ENCODE results near the gene ZNF808. TPM values are rescaled to one million over a fixed set of nuclear protein-coding genes. Genes with fewer than 3 reads are reported as not detected.
"Not testable (repeated sequence)": the region's sequence is repeated elsewhere in the genome, so short reads cannot be mapped to it uniquely, and the experiment has no call there.

ZNF808 gene
- total RNA-seq: 10 to 100 TPM; 12.1 to 12.7 (median 12.6) TPM

- Mint-ChIP-seq H3K36me3 (ENCODE audit: insufficient read depth) (peaks cover 3% of the 10 kb centered on the region), H3K27me3 (ENCODE audit: low read depth) (no peaks in the 10 kb centered on the region), H3K4me3 (peak within 1 kb of the TSS; percentile 96), H3K9me3 (peaks cover under 1% of the 10 kb centered on the region), H3K4me1 (ENCODE audit: low read depth) (peaks cover 21% of the 10 kb centered on the region)
- DNase-seq (peak; percentile 97), ATAC-seq (peak; percentile 94 to 95)
Observed at GRCh38 chr19:52527134-52527955, at the start of gene ZNF808. TSS of gene ZNF808 (plus strand) at chr19:52527668. CDS start at chr19:52543285, 15,617 bp downstream.

GRCh38 chr19:52484111-52484743, 43.2 kb upstream of the ZNF808 start:
- ATAC-seq; DNase-seq; H3K36me3 Mint-ChIP-seq (ENCODE audit: insufficient read depth); H3K4me1 Mint-ChIP-seq (ENCODE audit: low read depth); H3K27me3 Mint-ChIP-seq (ENCODE audit: low read depth); H3K4me3 Mint-ChIP-seq: not testable (repeated sequence)
- H3K9me3 Mint-ChIP-seq: peaks cover 35% of the 10 kb centered on the region

- not testable (repeated sequence) for DNase-seq; H3K4me1 Mint-ChIP-seq (ENCODE audit: low read depth); H3K27me3 Mint-ChIP-seq (ENCODE audit: low read depth); H3K36me3 Mint-ChIP-seq (ENCODE audit: insufficient read depth); ATAC-seq; H3K4me3 Mint-ChIP-seq
- peaks cover 38% of the 10 kb centered on the region for H3K9me3 Mint-ChIP-seq
Observed at GRCh38 chr19:52485064-52485463, 42.4 kb upstream of the ZNF808 start.

GRCh38 chr19:52485561-52486240, 41.8 kb upstream of the ZNF808 start:
- H3K36me3 Mint-ChIP-seq (ENCODE audit: insufficient read depth); H3K27me3 Mint-ChIP-seq (ENCODE audit: low read depth); ATAC-seq; DNase-seq; H3K4me1 Mint-ChIP-seq (ENCODE audit: low read depth); H3K4me3 Mint-ChIP-seq: not testable (repeated sequence)
- H3K9me3 Mint-ChIP-seq: peaks cover 38% of the 10 kb centered on the region

- H3K27me3 Mint-ChIP-seq (ENCODE audit: low read depth): no peaks in the 10 kb centered on the region
- H3K36me3 Mint-ChIP-seq (ENCODE audit: insufficient read depth): peaks cover 11% of the 10 kb centered on the region
- DNase-seq: no peak
- ATAC-seq: no peak
- no peak overlapping the region for H3K4me3 Mint-ChIP-seq
- peaks cover 42% of the 10 kb centered on the region for H3K9me3 Mint-ChIP-seq
- no peaks in the 10 kb centered on the region for H3K4me1 Mint-ChIP-seq (ENCODE audit: low read depth)
Observed at GRCh38 chr19:52492201-52492993, 35.1 kb upstream of the ZNF808 start.

- DNase-seq (no peak), ATAC-seq (no peak)
- H3K9me3 Mint-ChIP-seq: peaks cover 47% of the 10 kb centered on the region
- no peaks in the 10 kb centered on the region for H3K4me1 Mint-ChIP-seq (ENCODE audit: low read depth)
- H3K36me3 Mint-ChIP-seq (ENCODE audit: insufficient read depth): peaks cover 12% of the 10 kb centered on the region
- H3K4me3 Mint-ChIP-seq: no peak overlapping the region
- no peaks in the 10 kb centered on the region for H3K27me3 Mint-ChIP-seq (ENCODE audit: low read depth)
Observed at GRCh38 chr19:52492994-52493470, 34.4 kb upstream of the ZNF808 start.

GRCh38 chr19:52494518-52494917, 33.0 kb upstream of the ZNF808 start:
- Mint-ChIP-seq H3K4me3 (no peak overlapping the region), H3K36me3 (ENCODE audit: insufficient read depth) (peaks cover 15% of the 10 kb centered on the region), H3K27me3 (ENCODE audit: low read depth) (no peaks in the 10 kb centered on the region), H3K4me1 (ENCODE audit: low read depth) (no peaks in the 10 kb centered on the region), H3K9me3 (peaks cover 45% of the 10 kb centered on the region)
- DNase-seq: no peak
- ATAC-seq: no peak

- peaks cover 19% of the 10 kb centered on the region for H3K36me3 Mint-ChIP-seq (ENCODE audit: insufficient read depth)
- H3K4me3 Mint-ChIP-seq: no peak overlapping the region
- H3K9me3 Mint-ChIP-seq: peaks cover 46% of the 10 kb centered on the region
- ATAC-seq (no peak), DNase-seq (no peak)
- no peaks in the 10 kb centered on the region for H3K27me3 Mint-ChIP-seq (ENCODE audit: low read depth)
- no peaks in the 10 kb centered on the region for H3K4me1 Mint-ChIP-seq (ENCODE audit: low read depth)
Observed at GRCh38 chr19:52498571-52498970, 28.9 kb upstream of the ZNF808 start.

- H3K9me3 Mint-ChIP-seq: peaks cover 41% of the 10 kb centered on the region
- H3K27me3 Mint-ChIP-seq (ENCODE audit: low read depth); H3K4me3 Mint-ChIP-seq; DNase-seq; H3K4me1 Mint-ChIP-seq (ENCODE audit: low read depth); ATAC-seq: not testable (repeated sequence)
- peaks cover 20% of the 10 kb centered on the region for H3K36me3 Mint-ChIP-seq (ENCODE audit: insufficient read depth)
Observed at GRCh38 chr19:52500474-52500873, 27.0 kb upstream of the ZNF808 start.

GRCh38 chr19:52500991-52501390, 26.5 kb upstream of the ZNF808 start:
- not testable (repeated sequence) for H3K4me3 Mint-ChIP-seq; ATAC-seq; H3K27me3 Mint-ChIP-seq (ENCODE audit: low read depth); DNase-seq; H3K4me1 Mint-ChIP-seq (ENCODE audit: low read depth)
- Mint-ChIP-seq H3K36me3 (ENCODE audit: insufficient read depth) (peaks cover 20% of the 10 kb centered on the region), H3K9me3 (peaks cover 36% of the 10 kb centered on the region)

- H3K36me3 Mint-ChIP-seq (ENCODE audit: insufficient read depth): peaks cover 21% of the 10 kb centered on the region
- ATAC-seq (no peak), DNase-seq (no peak)
- no peak overlapping the region for H3K4me3 Mint-ChIP-seq
- no peaks in the 10 kb centered on the region for H3K27me3 Mint-ChIP-seq (ENCODE audit: low read depth)
- no peaks in the 10 kb centered on the region for H3K4me1 Mint-ChIP-seq (ENCODE audit: low read depth)
- peaks cover 30% of the 10 kb centered on the region for H3K9me3 Mint-ChIP-seq
Observed at GRCh38 chr19:52507266-52507665, 20.2 kb upstream of the ZNF808 start.

GRCh38 chr19:52516191-52516590, 11.3 kb upstream of the ZNF808 start:
- Mint-ChIP-seq H3K36me3 (ENCODE audit: insufficient read depth) (peaks cover 15% of the 10 kb centered on the region), H3K27me3 (ENCODE audit: low read depth) (no peaks in the 10 kb centered on the region), H3K4me1 (ENCODE audit: low read depth) (no peaks in the 10 kb centered on the region), H3K9me3 (peaks cover 51% of the 10 kb centered on the region), H3K4me3 (no peak overlapping the region)
- ATAC-seq: no peak
- no peak for DNase-seq

- H3K36me3 Mint-ChIP-seq (ENCODE audit: insufficient read depth): peaks cover 3% of the 10 kb centered on the region
- no peak for DNase-seq
- no peak for ATAC-seq
- peaks cover 41% of the 10 kb centered on the region for H3K9me3 Mint-ChIP-seq
- no peak overlapping the region for H3K4me3 Mint-ChIP-seq
- H3K27me3 Mint-ChIP-seq (ENCODE audit: low read depth): no peaks in the 10 kb centered on the region
- H3K4me1 Mint-ChIP-seq (ENCODE audit: low read depth): no peaks in the 10 kb centered on the region
Observed at GRCh38 chr19:52518646-52519045, 8.8 kb upstream of the ZNF808 start.

- peaks cover 36% of the 10 kb centered on the region for H3K9me3 Mint-ChIP-seq
Observed at GRCh38 chr19:52519175-52519574, 8.3 kb upstream of the ZNF808 start.

More at GRCh38 chr19:52519175-52519574, 8.3 kb upstream of the ZNF808 start:
- DNase-seq; H3K4me1 Mint-ChIP-seq (ENCODE audit: low read depth); ATAC-seq; H3K4me3 Mint-ChIP-seq; H3K27me3 Mint-ChIP-seq (ENCODE audit: low read depth); H3K36me3 Mint-ChIP-seq (ENCODE audit: insufficient read depth): not testable (repeated sequence)

Data from activated T-cell treated with anti-CD3 and anti-CD28 coated beads, Interleukin-2, amount 50 U/mL, for 4 hours (primary cell).